Fibroblast of lung (primary cell): ENCODE data around the gene RAPGEF5.

ENCODE experiments used
- CTCF ChIP-seq, 2 donors: IDR thresholded peaks in 1 of 2; conservative IDR thresholded peaks in 1 of 2; 1 replicate in 1 of 2; 2 replicates in 1 of 2; pipeline ENCODE4 v1.5.1; 2011 to 2012; ENCODE audit warnings: low read length in 2 of 2, control low read depth in 1 of 2, inconsistent platforms in 1 of 2, low read depth in 1 of 2, mild to moderate bottlenecking in 1 of 2
- EZH2 ChIP-seq: IDR thresholded peaks from 2 replicates; pipeline ENCODE4 v1.5.1; 2012; ENCODE audit warnings: low read length, control low read depth, mild to moderate bottlenecking; ENCODE audit errors: missing control alignments

GRCh38 chr7:22168129-22168634 is 188.8 kb downstream of the RAPGEF5 start:
- TF ChIP-seq CTCF (conservative IDR thresholded peaks at IDR 0.05 in 1 of 2, IDR thresholded peaks at IDR 0.05 in 1 of 2; ENCODE audit: low read depth in 1 of 2, low read length in 2 of 2) (no peak), EZH2 (no peak)
